Fibroblast of lung (primary cell): Measurements from ENCODE around the gene INSR.

ENCODE experiments used
- CTCF ChIP-seq, 2 donors: IDR thresholded peaks in 1 of 2; conservative IDR thresholded peaks in 1 of 2; 1 replicate in 1 of 2; 2 replicates in 1 of 2; pipeline ENCODE4 v1.5.1; 2011 to 2012; ENCODE audit warnings: low read length in 2 of 2, control low read depth in 1 of 2, inconsistent platforms in 1 of 2, low read depth in 1 of 2, mild to moderate bottlenecking in 1 of 2
- EZH2 ChIP-seq: IDR thresholded peaks from 2 replicates; pipeline ENCODE4 v1.5.1; 2012; ENCODE audit warnings: low read length, control low read depth, mild to moderate bottlenecking; ENCODE audit errors: missing control alignments

DNA sequence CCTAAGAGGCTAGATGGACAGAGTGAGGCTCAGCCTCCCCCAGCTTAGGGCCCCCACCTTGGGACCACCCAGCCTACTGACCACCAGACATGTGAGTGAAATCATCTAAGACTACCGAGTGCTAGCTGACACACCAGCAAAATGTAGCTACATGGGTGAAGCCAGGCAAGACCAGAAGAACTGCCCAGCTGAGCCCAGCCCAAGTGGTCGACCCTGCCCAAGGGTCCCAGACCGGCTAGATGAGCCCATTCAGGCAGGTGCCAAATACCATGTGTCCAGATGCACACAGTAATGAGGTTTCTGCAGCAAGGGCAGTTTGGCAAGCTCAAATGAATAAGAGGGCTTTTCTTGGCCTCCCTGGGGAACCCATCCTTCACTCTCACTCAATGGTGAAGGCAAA lies 168.1 kb downstream of the INSR start:
- TF ChIP-seq CTCF (conservative IDR thresholded peaks at IDR 0.05 in 1 of 2, IDR thresholded peaks at IDR 0.05 in 1 of 2; ENCODE audit: low read depth in 1 of 2, low read length in 2 of 2) (no peak), EZH2 (no peak)
